T47D (cell line): ENCODE measurements around the gene MST1R.

Experiments
- DNase-seq, 2 experiments: peaks; one replicate each; pipeline versions ENCODE4 v3.0.0 to v3.0.0-alpha.2; 2011 to 2012; ENCODE audit warnings: low read depth in 1 of 2, low spot score in 1 of 2
- JUND ChIP-seq: IDR thresholded peaks from 2 replicates; pipeline ENCODE4 v1.6.1; 2012; ENCODE audit warnings: low read depth
- in situ Hi-C: cut with HindIII; loops from 2 replicates; pipeline ENCODE4 v1.10.0; 2016; ENCODE audit warnings: low sequenced_read_pairs, low pct_unique_long_range_greater_than_20kb

The MST1R gene

DNA sequence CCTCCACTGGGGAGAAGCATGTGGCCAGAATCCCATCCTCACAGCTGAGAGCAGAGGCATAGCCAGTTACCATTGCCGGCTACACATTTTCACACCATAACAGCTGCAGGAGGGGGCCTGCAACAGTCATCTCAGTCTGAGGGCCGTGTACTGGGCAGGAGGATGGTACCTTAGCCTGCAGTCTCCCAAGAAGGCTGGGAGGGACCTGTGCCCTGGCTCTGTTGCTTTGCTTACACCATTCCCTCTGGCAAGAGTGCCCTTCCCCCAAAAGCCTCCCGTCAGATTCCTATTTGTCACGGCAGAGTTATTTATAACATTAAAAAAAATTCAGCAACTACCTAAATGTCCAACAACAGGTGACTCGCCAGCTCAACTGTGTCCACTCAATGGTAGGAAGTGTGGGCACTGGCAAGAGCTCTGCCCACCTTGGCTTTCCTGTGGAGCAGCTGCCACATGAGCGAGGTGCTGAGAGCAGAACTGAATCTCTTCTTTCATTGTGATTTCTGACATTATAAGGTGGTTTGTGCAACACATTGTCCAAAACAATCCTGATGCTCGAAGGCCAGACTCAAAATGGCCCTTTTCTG, 38.4 kb downstream of the MST1R start:
- DNase-seq: no peak
- in situ Hi-C loops: no loop called here
- TF ChIP-seq JUND: no peak

DNA sequence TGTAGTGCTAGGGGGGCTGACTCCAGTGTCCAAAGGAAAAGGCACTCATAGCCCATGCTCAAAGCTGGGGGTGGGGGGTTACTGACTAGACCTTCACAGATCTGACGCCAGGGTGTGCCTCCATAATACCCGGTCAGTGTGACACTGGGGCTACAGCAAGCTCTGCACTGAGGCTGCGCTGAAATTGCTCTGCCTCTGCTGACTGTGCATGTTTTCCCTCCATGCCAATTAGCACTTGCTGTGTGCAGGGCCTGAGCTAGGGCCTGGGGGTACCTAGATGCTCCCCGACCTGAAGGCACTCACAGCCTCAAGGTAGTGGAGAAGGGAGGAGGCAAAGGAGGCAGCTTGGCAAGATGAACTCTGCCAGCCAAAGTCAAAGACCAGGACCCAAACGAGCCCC, 39.2 kb downstream of the MST1R start:
- in situ Hi-C loops: no loop called here
- no peak for DNase-seq
- no peak for TF ChIP-seq JUND

DNA sequence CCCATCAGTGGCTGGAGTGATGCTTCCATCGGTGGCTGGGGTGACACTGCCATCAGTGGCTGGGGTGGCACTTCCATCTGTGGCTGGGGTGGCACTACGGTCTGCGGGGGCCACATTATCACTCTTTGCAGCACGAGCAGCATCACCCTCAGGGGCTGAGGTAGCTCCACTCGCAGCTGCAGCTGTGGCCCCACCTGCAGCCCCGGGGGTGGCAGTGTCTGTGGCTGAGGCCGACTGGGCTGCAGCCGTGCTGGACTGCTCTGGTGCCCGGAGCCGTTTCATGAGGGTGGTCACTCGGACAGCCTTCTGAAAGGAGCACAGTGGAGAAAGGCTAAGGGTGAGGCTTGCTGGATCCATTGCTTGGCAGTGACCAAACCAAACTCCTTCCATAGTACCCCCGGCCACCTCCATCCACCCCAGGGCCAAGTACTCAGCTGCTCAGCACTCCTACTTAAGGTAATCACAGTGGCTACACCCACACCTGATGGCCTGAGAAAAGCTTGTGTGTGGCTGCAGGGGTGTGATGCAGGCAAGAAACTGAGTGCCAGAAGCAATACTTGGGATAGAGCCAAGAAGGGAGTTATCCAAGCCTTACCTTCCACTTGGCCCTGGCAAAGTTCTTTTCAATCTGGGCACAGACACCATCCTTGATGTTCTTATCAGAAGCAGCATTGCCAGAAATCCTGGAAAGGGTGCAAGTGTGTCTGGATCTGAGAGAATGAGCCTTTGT, 43.9 kb downstream of the MST1R start:
- in situ Hi-C loops: no loop called here
- no peak for TF ChIP-seq JUND
- DNase-seq: no peak

DNA sequence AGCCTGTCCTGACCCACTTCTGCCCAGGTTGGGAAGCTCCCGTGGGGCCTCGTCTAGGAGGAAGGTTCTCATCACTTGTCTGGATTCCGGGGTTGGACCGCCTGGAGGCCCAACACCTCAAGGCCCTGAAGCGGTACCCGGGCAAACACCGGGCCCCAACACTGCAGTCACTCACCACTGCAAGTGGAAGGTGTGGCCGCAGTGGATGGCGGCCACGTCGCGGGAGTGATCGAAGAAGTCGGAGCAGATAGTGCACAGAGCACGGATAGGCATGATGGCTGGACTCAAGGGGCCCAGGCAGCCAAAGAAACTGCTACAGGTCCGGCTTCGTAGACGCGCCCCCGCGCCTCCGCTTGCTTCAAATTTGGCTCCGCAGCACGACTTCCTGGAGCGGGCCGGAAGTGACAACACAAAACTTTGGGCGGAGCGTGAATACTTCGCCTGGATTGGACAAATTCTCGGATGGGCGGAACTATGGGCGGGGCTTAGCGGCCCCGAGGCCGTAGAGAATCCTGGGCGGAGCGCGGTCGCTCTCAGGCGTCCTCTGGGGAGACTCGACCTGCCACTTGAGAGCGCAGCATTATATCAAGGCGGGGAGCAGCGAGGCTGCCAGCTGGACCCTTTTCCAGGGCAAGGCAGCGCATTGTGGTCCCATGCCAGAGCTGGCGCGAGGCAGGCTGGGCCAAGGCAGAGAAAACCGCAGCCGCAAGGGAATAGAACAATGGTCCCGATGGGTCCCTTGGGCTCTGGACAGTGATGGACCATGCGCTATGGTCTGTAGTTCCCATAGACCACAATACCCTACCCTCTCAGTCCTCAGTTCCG, 47.3 kb downstream of the MST1R start, which contains the start of gene TRAIP:
Gene TRAIP, minus strand, starts transcription at position 384 of the 825 bp plus-strand sequence. Its CDS starts 111 bp downstream, at position 273.
- no peak for TF ChIP-seq JUND
- peak; percentile 91 to 93 for DNase-seq
- in situ Hi-C loops: no loop called here

DNA sequence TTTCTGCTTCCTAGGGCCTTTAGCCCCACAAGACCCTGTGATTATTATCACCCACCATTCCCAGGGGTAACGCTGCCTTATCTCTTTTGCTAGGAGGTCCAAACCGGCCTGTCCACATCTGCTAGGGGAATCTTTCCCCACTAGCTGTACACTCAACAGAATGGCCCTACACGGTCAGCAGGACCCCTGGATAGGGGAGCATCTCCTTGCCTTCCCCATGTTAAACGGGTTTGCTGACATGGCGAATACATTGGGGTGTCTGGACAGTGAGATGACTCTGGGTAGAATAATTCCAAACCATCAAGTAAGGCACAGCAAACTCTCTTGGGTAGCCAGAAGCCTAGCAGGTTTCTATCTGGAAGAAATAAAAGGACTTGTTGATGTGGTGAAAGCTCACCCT, 48.0 kb downstream of the MST1R start:
- in situ Hi-C loops: no loop called here
- TF ChIP-seq JUND: no peak
- no peak for DNase-seq

DNA sequence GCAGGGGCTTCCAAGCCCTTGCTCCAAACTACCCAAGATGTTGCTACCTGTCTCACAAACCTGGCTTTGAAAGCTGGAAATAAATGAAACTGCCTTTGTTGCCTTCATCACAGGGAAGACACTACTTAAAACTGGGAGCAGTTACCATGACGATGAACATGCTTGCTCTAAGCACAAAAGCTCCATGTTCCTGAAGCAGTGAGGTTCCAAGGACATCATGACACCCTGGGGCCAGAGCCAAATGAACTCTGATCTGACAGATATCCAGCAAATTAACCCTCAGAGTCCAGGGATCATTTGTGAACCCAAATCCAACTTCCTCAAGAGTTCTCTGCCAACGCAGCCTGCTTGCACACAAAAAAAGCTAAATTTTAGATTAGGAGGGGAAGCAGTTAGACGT, 58.0 kb downstream of the MST1R start:
- no peak for DNase-seq
- in situ Hi-C loops: no loop called here
- TF ChIP-seq JUND: no peak

DNA sequence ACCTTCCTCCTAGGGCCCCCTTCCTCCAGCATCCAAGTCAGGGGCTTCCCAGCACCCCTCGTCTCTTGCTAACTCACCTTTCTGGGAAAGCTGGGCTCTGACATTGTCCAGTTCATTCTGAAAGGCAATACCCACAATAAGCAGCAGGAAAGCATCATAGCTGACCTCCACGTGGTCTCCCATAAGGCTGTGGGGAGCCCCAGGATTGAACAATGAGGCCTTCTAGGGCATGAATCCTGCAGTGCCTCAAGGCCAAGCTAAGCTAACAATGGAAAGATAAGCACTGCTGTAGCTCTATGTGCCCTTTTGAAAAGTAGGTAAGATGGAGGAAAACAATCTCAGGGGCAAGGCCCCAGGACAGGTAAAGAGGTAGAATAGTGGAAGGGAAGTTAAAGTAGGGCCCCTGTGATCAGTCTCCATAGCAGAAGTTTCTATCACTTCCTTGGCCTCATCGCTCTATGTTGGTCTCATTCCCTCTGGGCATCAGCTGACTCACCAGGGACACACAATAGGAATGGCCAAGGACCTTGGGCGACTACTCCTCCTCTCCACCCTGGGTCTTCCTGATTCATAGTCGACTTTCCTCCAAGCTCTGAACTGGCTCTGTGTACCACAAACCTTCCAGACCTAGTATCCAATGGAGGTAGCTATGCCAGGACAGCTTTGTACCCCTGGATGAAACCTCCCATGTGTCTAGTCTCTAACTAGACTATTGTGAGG, 59.0 kb downstream of the MST1R start:
- in situ Hi-C loops: no loop called here
- no peak for TF ChIP-seq JUND
- no peak for DNase-seq

DNA sequence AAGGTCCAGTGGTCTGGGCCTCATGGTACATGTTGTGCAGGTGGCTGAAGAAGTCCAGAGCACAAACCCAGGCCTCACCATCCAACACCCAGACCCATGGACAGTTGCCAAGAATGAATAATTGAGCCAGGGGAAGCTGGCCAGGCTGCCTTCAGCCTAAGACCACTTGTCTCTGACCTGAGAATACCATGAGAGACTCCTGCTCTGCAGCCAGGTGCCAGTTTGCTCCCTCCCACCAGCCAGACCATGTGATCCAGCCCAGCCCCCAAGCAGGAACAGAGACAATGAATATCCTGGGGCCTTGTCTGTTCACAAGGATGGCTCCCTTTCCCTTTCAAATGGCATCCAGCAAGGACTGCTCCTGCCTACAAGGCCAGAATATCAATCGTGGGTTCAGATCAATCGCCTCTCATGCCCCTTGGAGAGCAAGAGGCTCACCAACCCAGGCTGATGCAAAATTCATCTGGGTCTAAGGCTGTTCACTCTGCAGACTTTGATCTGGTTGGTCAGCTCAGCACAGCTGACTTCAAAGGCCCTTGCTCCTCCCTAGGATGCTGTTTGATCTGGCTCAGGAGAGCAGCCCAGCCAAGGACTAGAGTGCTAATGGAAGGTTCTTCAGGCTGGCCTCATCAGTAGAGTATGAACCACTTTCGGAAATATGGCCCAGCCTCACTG, 60.7 kb downstream of the MST1R start:
- no peak for DNase-seq
- in situ Hi-C loops: no loop called here
- no peak for TF ChIP-seq JUND

DNA sequence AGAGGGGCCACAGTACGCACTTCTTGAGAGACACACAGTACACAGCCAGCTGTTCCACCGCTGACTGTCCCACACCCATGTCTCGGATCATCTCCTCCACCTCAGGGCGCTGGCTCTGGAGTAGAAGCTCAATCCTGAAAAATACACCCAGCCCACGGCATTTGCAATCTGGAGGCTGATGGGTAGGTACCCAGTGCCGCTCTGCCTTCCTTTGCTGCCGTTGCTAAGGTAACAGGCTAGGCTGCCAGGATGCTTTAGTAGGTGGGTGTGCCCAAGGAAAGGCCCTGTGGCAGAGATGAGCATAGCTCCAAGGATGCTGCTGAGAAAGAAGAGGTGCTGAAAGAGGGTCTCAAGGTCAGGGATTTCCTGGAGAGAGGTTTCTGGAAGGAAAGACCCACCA, 61.9 kb downstream of the MST1R start:
- DNase-seq: no peak
- in situ Hi-C loops: no loop called here
- no peak for TF ChIP-seq JUND

DNA sequence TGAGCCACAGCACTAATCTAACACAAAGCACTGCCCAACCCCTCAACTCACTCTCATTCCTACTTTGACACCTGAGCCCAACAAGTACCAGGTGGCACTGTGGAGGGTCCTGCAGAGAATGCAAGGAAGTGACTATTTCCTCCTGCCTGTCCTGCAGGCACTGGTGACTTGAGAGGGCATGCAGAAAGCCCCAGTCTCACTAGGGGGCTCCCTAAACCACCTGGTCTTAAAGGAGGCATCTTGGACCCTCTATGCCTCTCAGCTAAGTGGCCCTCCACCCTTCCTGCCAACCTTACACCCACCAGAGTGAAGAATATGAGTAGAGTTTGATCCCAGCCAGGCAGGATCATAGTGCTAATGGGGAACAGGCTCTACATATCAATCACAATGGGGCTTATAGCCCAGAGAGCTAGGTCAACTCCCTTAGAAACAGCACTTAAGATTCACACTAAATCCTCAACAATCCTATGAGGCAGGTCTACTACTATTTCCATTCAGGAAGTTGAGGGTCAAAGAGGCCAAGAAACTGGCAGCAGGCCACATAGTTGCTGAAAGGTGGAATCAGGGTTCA, 62.5 kb downstream of the MST1R start:
- DNase-seq: peak in 1 of 2 experiments; percentile 18
- in situ Hi-C loops: no loop called here
- no peak for TF ChIP-seq JUND

DNA sequence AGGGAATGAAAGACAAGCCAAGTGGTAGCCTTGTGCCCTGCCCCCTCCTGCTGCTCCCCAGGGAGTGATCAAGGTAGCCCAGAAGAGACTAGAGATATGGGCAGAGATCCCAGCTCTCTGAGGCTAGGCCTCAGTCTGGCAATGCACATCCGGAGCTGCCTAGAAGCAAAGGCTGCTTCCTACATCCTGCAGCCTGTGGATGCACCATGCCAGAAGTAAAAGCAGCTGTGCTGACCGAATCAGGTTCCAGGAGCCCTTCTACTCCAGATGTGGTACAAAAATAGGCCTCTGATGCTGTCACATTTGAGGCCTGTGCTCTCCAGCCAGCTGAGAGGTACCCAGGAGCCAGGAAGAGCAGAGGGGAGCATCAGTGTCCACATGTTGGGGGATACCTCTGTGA, 63.3 kb downstream of the MST1R start:
- in situ Hi-C loops: no loop called here
- no peak for DNase-seq
- no peak for TF ChIP-seq JUND
